Measurements from ENCODE around the gene OR2V2. TPM values are rescaled to one million over a fixed set of nuclear protein-coding genes. Genes with fewer than 3 reads are reported as not detected.

The OR2V2 gene
- total and polyA plus RNA-seq, 10 of the 15 experiments (the other 5 are each of a cell fraction or from before 2014, with no cell fraction given): 0.26 TPM; not detected in 9

DNA sequence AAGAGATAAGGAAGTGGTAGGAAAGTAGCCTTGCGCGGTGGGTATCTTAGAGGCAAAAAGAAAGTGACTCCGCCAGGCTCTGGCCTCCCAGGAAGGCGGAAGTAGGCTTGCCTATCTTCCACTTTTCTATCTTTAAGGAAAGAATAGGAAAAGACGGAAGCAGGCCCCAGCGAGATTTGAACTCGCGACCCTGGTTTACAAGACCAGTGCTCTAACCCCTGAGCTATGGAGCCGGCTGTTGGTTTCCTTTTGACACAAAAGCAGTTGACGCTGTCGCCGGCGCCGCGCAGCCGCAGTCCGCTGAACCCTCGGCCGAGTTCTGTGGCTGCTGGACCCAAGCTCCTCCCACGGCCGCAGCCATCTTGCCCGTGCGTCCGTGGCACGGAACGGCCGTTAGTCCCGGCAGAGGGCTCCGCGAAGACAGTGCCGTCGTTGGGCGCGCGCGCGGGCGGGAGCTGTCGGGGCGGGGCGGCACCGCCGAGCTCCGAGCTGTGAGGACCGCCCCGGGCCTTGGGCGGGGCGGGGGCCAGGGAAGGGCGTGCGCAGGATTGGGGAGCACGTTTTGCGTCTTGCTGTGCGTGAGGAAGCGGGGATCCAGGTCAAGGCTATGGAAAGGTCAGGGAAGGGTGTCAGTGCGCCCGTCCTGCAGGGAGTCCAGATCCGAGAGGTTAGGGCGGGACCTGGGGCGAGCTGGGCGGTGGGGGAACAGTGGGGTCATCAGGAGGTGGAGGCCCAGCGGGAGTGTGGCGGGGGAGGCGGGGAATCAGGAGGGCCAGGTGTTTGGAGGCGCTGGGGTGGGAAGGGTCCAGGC is 44.3 kb downstream of the OR2V2 start (continued):
- TF ChIP-seq, protein P1, sequence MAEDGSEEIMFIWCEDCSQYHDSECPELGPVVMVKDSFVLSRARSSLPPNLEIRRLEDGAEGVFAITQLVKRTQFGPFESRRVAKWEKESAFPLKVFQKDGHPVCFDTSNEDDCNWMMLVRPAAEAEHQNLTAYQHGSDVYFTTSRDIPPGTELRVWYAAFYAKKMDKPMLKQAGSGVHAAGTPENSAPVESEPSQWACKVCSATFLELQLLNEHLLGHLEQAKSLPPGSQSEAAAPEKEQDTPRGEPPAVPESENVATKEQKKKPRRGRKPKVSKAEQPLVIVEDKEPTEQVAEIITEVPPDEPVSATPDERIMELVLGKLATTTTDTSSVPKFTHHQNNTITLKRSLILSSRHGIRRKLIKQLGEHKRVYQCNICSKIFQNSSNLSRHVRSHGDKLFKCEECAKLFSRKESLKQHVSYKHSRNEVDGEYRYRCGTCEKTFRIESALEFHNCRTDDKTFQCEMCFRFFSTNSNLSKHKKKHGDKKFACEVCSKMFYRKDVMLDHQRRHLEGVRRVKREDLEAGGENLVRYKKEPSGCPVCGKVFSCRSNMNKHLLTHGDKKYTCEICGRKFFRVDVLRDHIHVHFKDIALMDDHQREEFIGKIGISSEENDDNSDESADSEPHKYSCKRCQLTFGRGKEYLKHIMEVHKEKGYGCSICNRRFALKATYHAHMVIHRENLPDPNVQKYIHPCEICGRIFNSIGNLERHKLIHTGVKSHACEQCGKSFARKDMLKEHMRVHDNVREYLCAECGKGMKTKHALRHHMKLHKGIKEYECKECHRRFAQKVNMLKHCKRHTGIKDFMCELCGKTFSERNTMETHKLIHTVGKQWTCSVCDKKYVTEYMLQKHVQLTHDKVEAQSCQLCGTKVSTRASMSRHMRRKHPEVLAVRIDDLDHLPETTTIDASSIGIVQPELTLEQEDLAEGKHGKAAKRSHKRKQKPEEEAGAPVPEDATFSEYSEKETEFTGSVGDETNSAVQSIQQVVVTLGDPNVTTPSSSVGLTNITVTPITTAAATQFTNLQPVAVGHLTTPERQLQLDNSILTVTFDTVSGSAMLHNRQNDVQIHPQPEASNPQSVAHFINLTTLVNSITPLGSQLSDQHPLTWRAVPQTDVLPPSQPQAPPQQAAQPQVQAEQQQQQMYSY (CRISPR knock-in tag; IDR thresholded peaks at IDR 0.05): no peak
- no peak for TF ChIP-seq NFIC (IDR thresholded peaks at IDR 0.05; ENCODE audit: low read depth, low read length)
- TF ChIP-seq RAD51 (IDR thresholded peaks at IDR 0.05): no peak
- TF ChIP-seq, protein P2, sequence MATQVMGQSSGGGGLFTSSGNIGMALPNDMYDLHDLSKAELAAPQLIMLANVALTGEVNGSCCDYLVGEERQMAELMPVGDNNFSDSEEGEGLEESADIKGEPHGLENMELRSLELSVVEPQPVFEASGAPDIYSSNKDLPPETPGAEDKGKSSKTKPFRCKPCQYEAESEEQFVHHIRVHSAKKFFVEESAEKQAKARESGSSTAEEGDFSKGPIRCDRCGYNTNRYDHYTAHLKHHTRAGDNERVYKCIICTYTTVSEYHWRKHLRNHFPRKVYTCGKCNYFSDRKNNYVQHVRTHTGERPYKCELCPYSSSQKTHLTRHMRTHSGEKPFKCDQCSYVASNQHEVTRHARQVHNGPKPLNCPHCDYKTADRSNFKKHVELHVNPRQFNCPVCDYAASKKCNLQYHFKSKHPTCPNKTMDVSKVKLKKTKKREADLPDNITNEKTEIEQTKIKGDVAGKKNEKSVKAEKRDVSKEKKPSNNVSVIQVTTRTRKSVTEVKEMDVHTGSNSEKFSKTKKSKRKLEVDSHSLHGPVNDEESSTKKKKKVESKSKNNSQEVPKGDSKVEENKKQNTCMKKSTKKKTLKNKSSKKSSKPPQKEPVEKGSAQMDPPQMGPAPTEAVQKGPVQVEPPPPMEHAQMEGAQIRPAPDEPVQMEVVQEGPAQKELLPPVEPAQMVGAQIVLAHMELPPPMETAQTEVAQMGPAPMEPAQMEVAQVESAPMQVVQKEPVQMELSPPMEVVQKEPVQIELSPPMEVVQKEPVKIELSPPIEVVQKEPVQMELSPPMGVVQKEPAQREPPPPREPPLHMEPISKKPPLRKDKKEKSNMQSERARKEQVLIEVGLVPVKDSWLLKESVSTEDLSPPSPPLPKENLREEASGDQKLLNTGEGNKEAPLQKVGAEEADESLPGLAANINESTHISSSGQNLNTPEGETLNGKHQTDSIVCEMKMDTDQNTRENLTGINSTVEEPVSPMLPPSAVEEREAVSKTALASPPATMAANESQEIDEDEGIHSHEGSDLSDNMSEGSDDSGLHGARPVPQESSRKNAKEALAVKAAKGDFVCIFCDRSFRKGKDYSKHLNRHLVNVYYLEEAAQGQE (IDR thresholded peaks at IDR 0.05; ENCODE audit: low read depth, low read length): peak; percentile 18; the same call in 1 of the 2 replicates
- no peak for TF ChIP-seq RFX5 (IDR thresholded peaks at IDR 0.05; ENCODE audit: low read depth, low read length)
- TF ChIP-seq TCF3 (IDR thresholded peaks at IDR 0.05; ENCODE audit: borderline replicate concordance, insufficient read depth, low read depth, low read length): peak; percentile 5; the same call in 1 of the 2 replicates
- TF ChIP-seq IKZF2 (IDR thresholded peaks at IDR 0.05): peak; percentile 81
- TF ChIP-seq, protein P3, sequence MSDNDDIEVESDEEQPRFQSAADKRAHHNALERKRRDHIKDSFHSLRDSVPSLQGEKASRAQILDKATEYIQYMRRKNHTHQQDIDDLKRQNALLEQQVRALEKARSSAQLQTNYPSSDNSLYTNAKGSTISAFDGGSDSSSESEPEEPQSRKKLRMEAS (IDR thresholded peaks at IDR 0.05; ENCODE audit: low read depth, low read length): no peak; the same call in 1 of the 2 replicates
- no peak for TF ChIP-seq SIX5 (IDR thresholded peaks at IDR 0.05; ENCODE audit: low read depth, low read length, severe bottlenecking)
- peak; percentile 19; the same call in 1 of the 2 replicates for TF ChIP-seq TAF1 (IDR thresholded peaks at IDR 0.05; ENCODE audit: borderline replicate concordance, low read depth, low read length)
- TF ChIP-seq HDAC2 (IDR thresholded peaks at IDR 0.05): no peak
- TF ChIP-seq JUNB (IDR thresholded peaks at IDR 0.05): no peak; the same call in 1 of the 2 replicates
- no peak for TF ChIP-seq CHD4 (IDR thresholded peaks at IDR 0.05)
- TF ChIP-seq, protein P4, sequence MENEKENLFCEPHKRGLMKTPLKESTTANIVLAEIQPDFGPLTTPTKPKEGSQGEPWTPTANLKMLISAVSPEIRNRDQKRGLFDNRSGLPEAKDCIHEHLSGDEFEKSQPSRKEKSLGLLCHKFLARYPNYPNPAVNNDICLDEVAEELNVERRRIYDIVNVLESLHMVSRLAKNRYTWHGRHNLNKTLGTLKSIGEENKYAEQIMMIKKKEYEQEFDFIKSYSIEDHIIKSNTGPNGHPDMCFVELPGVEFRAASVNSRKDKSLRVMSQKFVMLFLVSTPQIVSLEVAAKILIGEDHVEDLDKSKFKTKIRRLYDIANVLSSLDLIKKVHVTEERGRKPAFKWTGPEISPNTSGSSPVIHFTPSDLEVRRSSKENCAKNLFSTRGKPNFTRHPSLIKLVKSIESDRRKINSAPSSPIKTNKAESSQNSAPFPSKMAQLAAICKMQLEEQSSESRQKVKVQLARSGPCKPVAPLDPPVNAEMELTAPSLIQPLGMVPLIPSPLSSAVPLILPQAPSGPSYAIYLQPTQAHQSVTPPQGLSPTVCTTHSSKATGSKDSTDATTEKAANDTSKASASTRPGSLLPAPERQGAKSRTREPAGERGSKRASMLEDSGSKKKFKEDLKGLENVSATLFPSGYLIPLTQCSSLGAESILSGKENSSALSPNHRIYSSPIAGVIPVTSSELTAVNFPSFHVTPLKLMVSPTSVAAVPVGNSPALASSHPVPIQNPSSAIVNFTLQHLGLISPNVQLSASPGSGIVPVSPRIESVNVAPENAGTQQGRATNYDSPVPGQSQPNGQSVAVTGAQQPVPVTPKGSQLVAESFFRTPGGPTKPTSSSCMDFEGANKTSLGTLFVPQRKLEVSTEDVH (IDR thresholded peaks at IDR 0.05; ENCODE audit: low read depth, partially characterized antibody): peak; percentile 53
- TF ChIP-seq, protein P5, sequence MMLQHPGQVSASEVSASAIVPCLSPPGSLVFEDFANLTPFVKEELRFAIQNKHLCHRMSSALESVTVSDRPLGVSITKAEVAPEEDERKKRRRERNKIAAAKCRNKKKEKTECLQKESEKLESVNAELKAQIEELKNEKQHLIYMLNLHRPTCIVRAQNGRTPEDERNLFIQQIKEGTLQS (IDR thresholded peaks at IDR 0.05; ENCODE audit: borderline replicate concordance, extremely low read depth, low read depth, low read length): no peak
- TF ChIP-seq, protein P6, sequence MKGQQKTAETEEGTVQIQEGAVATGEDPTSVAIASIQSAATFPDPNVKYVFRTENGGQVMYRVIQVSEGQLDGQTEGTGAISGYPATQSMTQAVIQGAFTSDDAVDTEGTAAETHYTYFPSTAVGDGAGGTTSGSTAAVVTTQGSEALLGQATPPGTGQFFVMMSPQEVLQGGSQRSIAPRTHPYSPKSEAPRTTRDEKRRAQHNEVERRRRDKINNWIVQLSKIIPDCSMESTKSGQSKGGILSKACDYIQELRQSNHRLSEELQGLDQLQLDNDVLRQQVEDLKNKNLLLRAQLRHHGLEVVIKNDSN (IDR thresholded peaks at IDR 0.05; ENCODE audit: borderline replicate concordance, extremely low read length, insufficient read depth, low read depth, low read length): no peak
- TF ChIP-seq FOS (IDR thresholded peaks at IDR 0.05; ENCODE audit: borderline replicate concordance, extremely low read depth, insufficient read length): no peak
